H1 (cell line): ENCODE data around the gene GGA3.

Experiments
- CBX8 ChIP-seq: fragments of 300-800, 300-1000 bp; sonication (generic); IDR thresholded peaks from 2 replicates; pipeline ENCODE4 v1.7.1; 2016; ENCODE audit warnings: low read depth, low read length, borderline replicate concordance
- HDAC6 ChIP-seq: IDR thresholded peaks from one replicate; pipeline ENCODE4 v1.7.1; 2012; ENCODE audit warnings: low read depth, mild to moderate bottlenecking, inconsistent platforms, low read length, moderate library complexity
- KDM5A ChIP-seq: fragments of 200-600 bp; IDR thresholded peaks from 2 replicates; pipeline ENCODE4 v1.7.1; 2012; ENCODE audit warnings: mild to moderate bottlenecking, low read length, inconsistent platforms, mixed read lengths
- NANOG ChIP-seq: IDR thresholded peaks from 2 replicates; pipeline ENCODE4 v1.6.1; 2011; ENCODE audit warnings: low read length, low read depth, mild to moderate bottlenecking, inconsistent platforms; ENCODE audit not compliant: insufficient read depth, poor library complexity, severe bottlenecking
- POLR2A ChIP-seq, 2 experiments: IDR thresholded peaks; 1 replicate in 1 of 2; 2 replicates in 1 of 2; pipeline ENCODE4 v1.6.1; 2011; ENCODE audit warnings: low read depth in 2 of 2, low read length in 2 of 2, mild to moderate bottlenecking in 2 of 2; ENCODE audit errors: control extremely low read depth in 1 of 2
- SP2 ChIP-seq: IDR thresholded peaks from 2 replicates; pipeline ENCODE4 v1.6.1; 2012; ENCODE audit warnings: mild to moderate bottlenecking, low read length, inconsistent platforms
- SUZ12 ChIP-seq: fragments of 200-600 bp; sonication (generic); IDR thresholded peaks from 2 replicates; pipeline ENCODE4 v1.6.1; 2012; ENCODE audit warnings: mild to moderate bottlenecking, inconsistent platforms, low read length, moderate library complexity, mixed read lengths
- TF ChIP-seq, protein P1 (sequence below), 3 experiments: IDR thresholded peaks; 1 replicate in 2 of 3; 2 replicates in 1 of 3; pipeline versions ENCODE4 v1.5.1 to v1.6.1; 2011; ENCODE audit warnings: low read length in 3 of 3, mild to moderate bottlenecking in 3 of 3, inconsistent platforms in 2 of 3, low read depth in 1 of 3, moderate library complexity in 1 of 3; ENCODE audit not compliant: insufficient read depth in 1 of 3; ENCODE audit errors: control extremely low read depth in 1 of 3
- TF ChIP-seq, protein P2 (sequence below): IDR thresholded peaks from 2 replicates; pipeline ENCODE4 v1.6.1; 2012; ENCODE audit warnings: inconsistent platforms
- TF ChIP-seq, protein P3 (sequence below): IDR thresholded peaks from 2 replicates; pipeline ENCODE4 v1.6.1; 2012; ENCODE audit warnings: inconsistent platforms

DNA sequence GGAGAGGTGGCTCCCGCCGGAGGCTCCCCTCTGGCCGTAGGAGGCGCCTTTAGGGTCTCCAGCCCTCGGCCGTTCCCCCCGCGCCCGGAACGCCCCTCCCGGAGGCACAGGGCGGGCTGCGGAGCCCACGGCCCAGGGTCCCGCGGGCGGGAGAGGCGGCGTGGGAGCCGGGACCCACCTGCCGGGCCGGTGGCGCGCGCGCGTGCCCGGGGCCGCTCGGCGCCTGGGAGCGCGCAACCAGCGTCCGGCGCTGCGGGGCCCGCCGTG, 9.5 kb upstream of the GGA3 start, which contains the start of gene MIF4GD:
- TF ChIP-seq CBX8 (no peak), POLR2A (IDR thresholded peaks at IDR 0.05; ENCODE audit: control extremely low read depth in 1 of 2, low read depth in 2 of 2, low read length in 2 of 2) (no peak; a peak in 1 of 3 replicates), SP2 (no peak), NANOG (no peak), SUZ12 (no peak), KDM5A (no peak), HDAC6 (no peak)
- TF ChIP-seq, protein P1, sequence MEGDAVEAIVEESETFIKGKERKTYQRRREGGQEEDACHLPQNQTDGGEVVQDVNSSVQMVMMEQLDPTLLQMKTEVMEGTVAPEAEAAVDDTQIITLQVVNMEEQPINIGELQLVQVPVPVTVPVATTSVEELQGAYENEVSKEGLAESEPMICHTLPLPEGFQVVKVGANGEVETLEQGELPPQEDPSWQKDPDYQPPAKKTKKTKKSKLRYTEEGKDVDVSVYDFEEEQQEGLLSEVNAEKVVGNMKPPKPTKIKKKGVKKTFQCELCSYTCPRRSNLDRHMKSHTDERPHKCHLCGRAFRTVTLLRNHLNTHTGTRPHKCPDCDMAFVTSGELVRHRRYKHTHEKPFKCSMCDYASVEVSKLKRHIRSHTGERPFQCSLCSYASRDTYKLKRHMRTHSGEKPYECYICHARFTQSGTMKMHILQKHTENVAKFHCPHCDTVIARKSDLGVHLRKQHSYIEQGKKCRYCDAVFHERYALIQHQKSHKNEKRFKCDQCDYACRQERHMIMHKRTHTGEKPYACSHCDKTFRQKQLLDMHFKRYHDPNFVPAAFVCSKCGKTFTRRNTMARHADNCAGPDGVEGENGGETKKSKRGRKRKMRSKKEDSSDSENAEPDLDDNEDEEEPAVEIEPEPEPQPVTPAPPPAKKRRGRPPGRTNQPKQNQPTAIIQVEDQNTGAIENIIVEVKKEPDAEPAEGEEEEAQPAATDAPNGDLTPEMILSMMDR (IDR thresholded peaks at IDR 0.05; ENCODE audit: control extremely low read depth in 1 of 3, insufficient read depth in 1 of 3, low read depth in 1 of 3, low read length in 3 of 3), result no peak
- TF ChIP-seq, protein P2, sequence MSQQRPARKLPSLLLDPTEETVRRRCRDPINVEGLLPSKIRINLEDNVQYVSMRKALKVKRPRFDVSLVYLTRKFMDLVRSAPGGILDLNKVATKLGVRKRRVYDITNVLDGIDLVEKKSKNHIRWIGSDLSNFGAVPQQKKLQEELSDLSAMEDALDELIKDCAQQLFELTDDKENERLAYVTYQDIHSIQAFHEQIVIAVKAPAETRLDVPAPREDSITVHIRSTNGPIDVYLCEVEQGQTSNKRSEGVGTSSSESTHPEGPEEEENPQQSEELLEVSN, result no peak
- TF ChIP-seq, protein P3, sequence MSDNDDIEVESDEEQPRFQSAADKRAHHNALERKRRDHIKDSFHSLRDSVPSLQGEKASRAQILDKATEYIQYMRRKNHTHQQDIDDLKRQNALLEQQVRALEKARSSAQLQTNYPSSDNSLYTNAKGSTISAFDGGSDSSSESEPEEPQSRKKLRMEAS, result no peak
